ENCODE results near the gene NDST3. TPM values are rescaled to one million over a fixed set of nuclear protein-coding genes. Genes with fewer than 3 reads are reported as not detected.
A peak's percentile ranks its signal among the peaks of the same experiment; 100 is the strongest.

The NDST3 gene
- total RNA-seq, 1 experiment from 2014 or later = 0.04 TPM

DNA sequence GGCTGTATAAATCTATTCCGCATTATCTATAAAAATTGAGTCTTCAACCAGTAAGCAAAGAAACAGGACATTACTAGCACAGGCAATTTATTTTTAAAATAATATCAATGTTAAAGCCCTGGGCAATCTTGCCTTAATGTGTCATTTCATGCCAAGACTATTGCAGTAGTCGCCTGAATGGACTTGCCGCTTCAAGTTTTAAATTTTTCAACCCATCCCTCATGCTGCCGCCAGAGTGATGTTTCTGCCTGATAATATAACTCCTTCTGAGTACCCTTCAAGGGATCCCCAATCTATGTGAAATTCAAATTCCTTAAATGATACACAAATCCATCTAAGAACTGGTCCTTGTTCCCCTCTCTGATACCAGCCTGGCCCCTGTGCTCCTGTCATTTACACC lies 251.6 kb downstream of the NDST3 start:
- no peak for DNase-seq
- ChIA-PET CTCF (no interaction called here), POLR2A (ENCODE audit: unreplicated experiment) (no interaction called here)
- H3K27me3 ChIP-seq (ENCODE audit: low read length) = no peaks in the 10 kb centered on the region
- H3K4me3 ChIP-seq (ENCODE audit: low read length) = no peak overlapping the region
- H3K9me3 ChIP-seq (ENCODE audit: low read length) = no peaks in the 10 kb centered on the region
- intact Hi-C loops (cut with micrococcal nuclease) = loop anchor here (10.0 kb wide), 1 partner anchor 309 kb away; no protein-coding TSS in a partner anchor
- no peaks in the 10 kb centered on the region for H3K9me2 ChIP-seq (replicated peaks; ENCODE audit: low read length)
- TF ChIP-seq, protein P1, sequence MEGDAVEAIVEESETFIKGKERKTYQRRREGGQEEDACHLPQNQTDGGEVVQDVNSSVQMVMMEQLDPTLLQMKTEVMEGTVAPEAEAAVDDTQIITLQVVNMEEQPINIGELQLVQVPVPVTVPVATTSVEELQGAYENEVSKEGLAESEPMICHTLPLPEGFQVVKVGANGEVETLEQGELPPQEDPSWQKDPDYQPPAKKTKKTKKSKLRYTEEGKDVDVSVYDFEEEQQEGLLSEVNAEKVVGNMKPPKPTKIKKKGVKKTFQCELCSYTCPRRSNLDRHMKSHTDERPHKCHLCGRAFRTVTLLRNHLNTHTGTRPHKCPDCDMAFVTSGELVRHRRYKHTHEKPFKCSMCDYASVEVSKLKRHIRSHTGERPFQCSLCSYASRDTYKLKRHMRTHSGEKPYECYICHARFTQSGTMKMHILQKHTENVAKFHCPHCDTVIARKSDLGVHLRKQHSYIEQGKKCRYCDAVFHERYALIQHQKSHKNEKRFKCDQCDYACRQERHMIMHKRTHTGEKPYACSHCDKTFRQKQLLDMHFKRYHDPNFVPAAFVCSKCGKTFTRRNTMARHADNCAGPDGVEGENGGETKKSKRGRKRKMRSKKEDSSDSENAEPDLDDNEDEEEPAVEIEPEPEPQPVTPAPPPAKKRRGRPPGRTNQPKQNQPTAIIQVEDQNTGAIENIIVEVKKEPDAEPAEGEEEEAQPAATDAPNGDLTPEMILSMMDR (conservative IDR thresholded peaks at IDR 0.05; ENCODE audit: low read depth, low read length) = no peak
- no peak for TF ChIP-seq EZH2phosphoT487 (IDR thresholded peaks at IDR 0.05; ENCODE audit: borderline replicate concordance, low read length)
- no peak for TF ChIP-seq EZH2 (IDR thresholded peaks at IDR 0.05; ENCODE audit: low read length, unreplicated experiment)
- H3F3A ChIP-seq (ENCODE audit: low read length, unreplicated experiment) = peaks cover 6% of the 10 kb centered on the region
- H3K4me1 ChIP-seq (ENCODE audit: insufficient read depth, low read length) = no peaks in the 10 kb centered on the region
- H2AFZ ChIP-seq (ENCODE audit: low read length) = no peak overlapping the region
- 0 out of 2 replicates have a peak, but pooled peaks cover 11% of the 10 kb centered on the region for H4K20me1 ChIP-seq (ENCODE audit: low read length)
- no peaks in the 10 kb centered on the region for H3K79me2 ChIP-seq (ENCODE audit: low read length)
- no TSS peak for BruUV-seq (replicated peaks)
- no peak for ATAC-seq
- H3K9ac ChIP-seq (ENCODE audit: low read length) = no peak overlapping the region
- no peak overlapping the region for H3K27ac ChIP-seq (ENCODE audit: low read length)
- no peak overlapping the region for H3K4me2 ChIP-seq (ENCODE audit: low read length)
- H3K36me3 ChIP-seq (ENCODE audit: low read depth, low read length) = peaks cover 6% of the 10 kb centered on the region; the same call in 1 of the 2 replicates

DNA sequence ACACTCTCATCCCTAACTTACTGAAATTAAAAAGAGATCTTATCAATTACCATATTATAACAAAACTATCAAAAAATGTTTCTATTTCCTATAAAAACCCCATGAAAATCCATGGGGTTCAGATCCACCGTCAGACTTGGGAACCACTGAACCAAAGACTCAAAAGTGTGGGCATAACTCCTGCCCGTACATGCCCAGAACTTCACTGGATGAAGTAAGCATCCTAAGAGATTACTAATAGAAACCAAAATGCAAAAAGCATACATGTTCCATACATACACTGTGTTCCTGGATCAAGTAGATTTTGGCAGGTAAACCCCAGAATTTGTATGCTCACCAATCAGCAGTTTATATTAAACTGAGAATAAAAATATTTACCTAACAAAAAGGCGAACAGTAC lies 252.4 kb downstream of the NDST3 start:
- ATAC-seq (no peak), DNase-seq (no peak)
- BruUV-seq (replicated peaks) = no TSS peak
- no peak overlapping the region for H3K4me3 ChIP-seq (ENCODE audit: low read length)
- H3K27me3 ChIP-seq (ENCODE audit: low read length) = no peaks in the 10 kb centered on the region
- TF ChIP-seq EZH2 (IDR thresholded peaks at IDR 0.05; ENCODE audit: low read length, unreplicated experiment) (no peak), EZH2phosphoT487 (IDR thresholded peaks at IDR 0.05; ENCODE audit: borderline replicate concordance, low read length) (no peak)
- TF ChIP-seq, protein P1 (conservative IDR thresholded peaks at IDR 0.05; ENCODE audit: low read depth, low read length) = no peak
- no peak overlapping the region for H3K9ac ChIP-seq (ENCODE audit: low read length)
- no peak overlapping the region for H2AFZ ChIP-seq (ENCODE audit: low read length)
- intact Hi-C loops (cut with micrococcal nuclease) = loop anchor here (10.0 kb wide), 1 partner anchor 308 kb away; no protein-coding TSS in a partner anchor
- no peaks in the 10 kb centered on the region for H3K9me2 ChIP-seq (replicated peaks; ENCODE audit: low read length)
- no peak overlapping the region for H3K4me2 ChIP-seq (ENCODE audit: low read length)
- peaks cover 2% of the 10 kb centered on the region; the same call in 1 of the 2 replicates for H3K36me3 ChIP-seq (ENCODE audit: low read depth, low read length)
- CTCF ChIA-PET = no interaction called here
- 0 out of 2 replicates have a peak, but pooled peaks cover 5% of the 10 kb centered on the region for H4K20me1 ChIP-seq (ENCODE audit: low read length)
- no peaks in the 10 kb centered on the region for H3K4me1 ChIP-seq (ENCODE audit: insufficient read depth, low read length)
- POLR2A ChIA-PET (ENCODE audit: unreplicated experiment) = no interaction called here
- no peaks in the 10 kb centered on the region for H3K9me3 ChIP-seq (ENCODE audit: low read length)
- H3K27ac ChIP-seq (ENCODE audit: low read length) = no peak overlapping the region
- H3F3A ChIP-seq (ENCODE audit: low read length, unreplicated experiment) = peaks cover 3% of the 10 kb centered on the region
- no peaks in the 10 kb centered on the region for H3K79me2 ChIP-seq (ENCODE audit: low read length)

DNA sequence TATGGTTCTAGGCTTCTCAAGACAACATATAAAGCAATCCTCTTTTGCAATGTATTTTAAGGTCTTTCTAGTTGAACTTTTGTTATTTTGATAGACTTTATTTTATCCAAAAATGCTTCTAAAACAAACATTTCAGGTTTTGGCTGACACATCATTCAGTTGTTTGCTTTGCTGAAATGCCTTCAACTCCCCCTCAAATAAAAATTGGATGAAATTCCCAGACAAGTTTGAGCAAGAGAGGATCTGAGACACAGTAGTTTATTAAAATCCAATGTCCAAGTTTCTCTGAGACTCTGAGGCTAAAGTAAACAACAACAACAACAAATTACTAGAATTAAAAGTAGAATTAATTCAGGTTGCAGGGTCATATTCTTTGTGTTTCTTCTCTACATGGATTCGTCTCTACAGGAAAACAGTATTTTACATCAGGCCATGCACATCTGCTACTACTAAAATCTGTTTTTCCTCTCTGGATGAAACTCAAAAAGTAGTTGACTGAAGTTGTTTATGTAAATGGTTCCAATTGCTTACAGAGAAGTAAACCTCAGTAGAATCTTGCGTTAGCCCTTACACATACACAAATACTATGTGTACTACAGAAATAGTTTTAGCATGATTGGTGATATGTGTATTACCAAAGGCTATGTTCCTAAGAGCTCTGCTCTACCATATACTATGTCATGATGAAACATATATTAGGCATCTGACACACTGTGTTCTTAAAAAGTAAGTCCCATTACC lies 253.6 kb downstream of the NDST3 start:
- Histone ChIP-seq H3K36me3 (ENCODE audit: low read depth, low read length) (no peaks in the 10 kb centered on the region), H3K79me2 (ENCODE audit: low read length) (no peaks in the 10 kb centered on the region), H3K27ac (ENCODE audit: low read length) (no peak overlapping the region), H4K20me1 (ENCODE audit: low read length) (0 out of 2 replicates have a peak, but pooled peaks cover 4% of the 10 kb centered on the region), H3K4me1 (ENCODE audit: insufficient read depth, low read length) (no peaks in the 10 kb centered on the region), H3K27me3 (ENCODE audit: low read length) (no peaks in the 10 kb centered on the region), H3K9me3 (ENCODE audit: low read length) (no peaks in the 10 kb centered on the region), H3K9ac (ENCODE audit: low read length) (no peak overlapping the region), H3K9me2 (replicated peaks; ENCODE audit: low read length) (no peaks in the 10 kb centered on the region), H3K4me2 (ENCODE audit: low read length) (no peak overlapping the region), H3K4me3 (ENCODE audit: low read length) (no peak overlapping the region), H3F3A (ENCODE audit: low read length, unreplicated experiment) (no peaks in the 10 kb centered on the region), H2AFZ (ENCODE audit: low read length) (no peak overlapping the region)
- 0 out of 2 replicates have a peak, but pooled peaks have one; percentile 24 for ATAC-seq
- TF ChIP-seq EZH2 (IDR thresholded peaks at IDR 0.05; ENCODE audit: low read length, unreplicated experiment) = no peak
- no peak for TF ChIP-seq EZH2phosphoT487 (IDR thresholded peaks at IDR 0.05; ENCODE audit: borderline replicate concordance, low read length)
- TF ChIP-seq, protein P1 (conservative IDR thresholded peaks at IDR 0.05; ENCODE audit: low read depth, low read length) = no peak
- ChIA-PET CTCF (no interaction called here), POLR2A (ENCODE audit: unreplicated experiment) (no interaction called here)
- intact Hi-C loops (cut with micrococcal nuclease) = loop anchor here (10.0 kb wide), 1 partner anchor 307 kb away; no protein-coding TSS in a partner anchor
- BruUV-seq (replicated peaks) = no TSS peak
- DNase-seq = peak; percentile 14
